HL-60 (cell line): Measurements from ENCODE around the gene FIBP.

Experiments used
- DNase-seq, 2 experiments: peaks; one replicate each; pipeline ENCODE4 v3.0.0-alpha.2; 2010 to 2020; ENCODE audit warnings: low read depth in 1 of 2, low spot score in 1 of 2
- H3K27ac ChIP-seq: fragments of 250-450 bp; sonication (Bioruptor Pico); replicated peaks from 2 replicates; pipeline ENCODE4 v1.5.1; 2020; ENCODE audit warnings: mild to moderate bottlenecking, moderate library complexity
- H3K27me3 ChIP-seq: fragments of 250-450 bp; sonication (Bioruptor Pico); 2 replicates; pipeline ENCODE4 v1.5.1; 2021; ENCODE audit warnings: mild to moderate bottlenecking, moderate library complexity; ENCODE audit not compliant: insufficient read depth, poor library complexity, severe bottlenecking
- H3K4me3 ChIP-seq: replicated peaks from 2 replicates; pipeline ENCODE4 v1.5.1; 2011; ENCODE audit warnings: mild to moderate bottlenecking, control low read depth, low read length; ENCODE audit not compliant: insufficient read depth
- CTCF ChIP-seq: IDR thresholded peaks from one replicate; pipeline ENCODE4 v1.5.1; 2011; ENCODE audit warnings: low read length, control low read depth, inconsistent platforms; ENCODE audit not compliant: insufficient read depth
- GABPA ChIP-seq: IDR thresholded peaks from 2 replicates; pipeline ENCODE4 v1.6.1; 2012; ENCODE audit warnings: low read depth
- POLR2AphosphoS5 ChIP-seq: IDR thresholded peaks from 2 replicates; pipeline ENCODE4 v1.6.1; 2012; ENCODE audit warnings: low read depth
- SPI1 ChIP-seq: IDR thresholded peaks from 2 replicates; pipeline ENCODE4 v1.6.1; 2012; ENCODE audit warnings: low read depth, mild to moderate bottlenecking, borderline replicate concordance
- TF ChIP-seq, protein P1 (sequence below): IDR thresholded peaks from 2 replicates; pipeline ENCODE4 v1.6.1; 2012; ENCODE audit warnings: low read depth; ENCODE audit not compliant: insufficient replicate concordance

The FIBP gene

DNA sequence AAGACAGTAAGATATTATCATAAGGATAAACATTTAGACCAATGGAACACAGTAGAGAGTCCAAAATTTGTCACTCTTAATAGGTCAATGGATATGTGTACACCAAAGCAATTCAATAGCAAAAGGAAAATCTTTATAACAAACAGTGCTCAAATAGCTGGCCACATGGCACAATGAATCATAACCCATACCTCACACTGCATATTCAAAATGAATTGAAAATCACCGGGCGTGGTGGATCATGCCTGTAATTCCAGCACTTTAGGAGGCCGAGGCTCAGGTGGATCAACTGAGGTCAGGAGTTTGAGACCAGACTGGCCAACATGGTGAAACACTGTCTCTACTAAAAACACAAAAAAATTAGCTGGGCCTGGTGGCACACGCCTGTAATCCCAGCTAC, 46.1 kb downstream of the FIBP start:
- Histone ChIP-seq H3K27me3 (no peaks in the 10 kb centered on the region), H3K4me3 (no peak overlapping the region), H3K27ac (no peak overlapping the region)
- TF ChIP-seq SPI1 (no peak), POLR2AphosphoS5 (no peak), CTCF (no peak), GABPA (no peak)
- TF ChIP-seq, protein P1, sequence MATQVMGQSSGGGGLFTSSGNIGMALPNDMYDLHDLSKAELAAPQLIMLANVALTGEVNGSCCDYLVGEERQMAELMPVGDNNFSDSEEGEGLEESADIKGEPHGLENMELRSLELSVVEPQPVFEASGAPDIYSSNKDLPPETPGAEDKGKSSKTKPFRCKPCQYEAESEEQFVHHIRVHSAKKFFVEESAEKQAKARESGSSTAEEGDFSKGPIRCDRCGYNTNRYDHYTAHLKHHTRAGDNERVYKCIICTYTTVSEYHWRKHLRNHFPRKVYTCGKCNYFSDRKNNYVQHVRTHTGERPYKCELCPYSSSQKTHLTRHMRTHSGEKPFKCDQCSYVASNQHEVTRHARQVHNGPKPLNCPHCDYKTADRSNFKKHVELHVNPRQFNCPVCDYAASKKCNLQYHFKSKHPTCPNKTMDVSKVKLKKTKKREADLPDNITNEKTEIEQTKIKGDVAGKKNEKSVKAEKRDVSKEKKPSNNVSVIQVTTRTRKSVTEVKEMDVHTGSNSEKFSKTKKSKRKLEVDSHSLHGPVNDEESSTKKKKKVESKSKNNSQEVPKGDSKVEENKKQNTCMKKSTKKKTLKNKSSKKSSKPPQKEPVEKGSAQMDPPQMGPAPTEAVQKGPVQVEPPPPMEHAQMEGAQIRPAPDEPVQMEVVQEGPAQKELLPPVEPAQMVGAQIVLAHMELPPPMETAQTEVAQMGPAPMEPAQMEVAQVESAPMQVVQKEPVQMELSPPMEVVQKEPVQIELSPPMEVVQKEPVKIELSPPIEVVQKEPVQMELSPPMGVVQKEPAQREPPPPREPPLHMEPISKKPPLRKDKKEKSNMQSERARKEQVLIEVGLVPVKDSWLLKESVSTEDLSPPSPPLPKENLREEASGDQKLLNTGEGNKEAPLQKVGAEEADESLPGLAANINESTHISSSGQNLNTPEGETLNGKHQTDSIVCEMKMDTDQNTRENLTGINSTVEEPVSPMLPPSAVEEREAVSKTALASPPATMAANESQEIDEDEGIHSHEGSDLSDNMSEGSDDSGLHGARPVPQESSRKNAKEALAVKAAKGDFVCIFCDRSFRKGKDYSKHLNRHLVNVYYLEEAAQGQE = no peak
- no peak for DNase-seq

GRCh38 chr11:65834202-65834601, 54.1 kb downstream of the FIBP start:
- Histone ChIP-seq H3K4me3 (peak overlapping the region; percentile 60), H3K27me3 (no peaks in the 10 kb centered on the region), H3K27ac (peak overlapping the region; percentile 81; the same call in 1 of the 2 replicates)
- TF ChIP-seq, protein P1 = no peak
- TF ChIP-seq CTCF (no peak), GABPA (no peak), SPI1 (no peak), POLR2AphosphoS5 (no peak)
- DNase-seq = peak in 1 of 2 experiments; percentile 43
